ENCODE data around the gene ARID3A. TPM values are rescaled to one million over a fixed set of nuclear protein-coding genes. Genes with fewer than 3 reads are reported as not detected.

Gene ARID3A
- total RNA-seq, 1 experiment from 2014 or later: 10.2 TPM

DNA sequence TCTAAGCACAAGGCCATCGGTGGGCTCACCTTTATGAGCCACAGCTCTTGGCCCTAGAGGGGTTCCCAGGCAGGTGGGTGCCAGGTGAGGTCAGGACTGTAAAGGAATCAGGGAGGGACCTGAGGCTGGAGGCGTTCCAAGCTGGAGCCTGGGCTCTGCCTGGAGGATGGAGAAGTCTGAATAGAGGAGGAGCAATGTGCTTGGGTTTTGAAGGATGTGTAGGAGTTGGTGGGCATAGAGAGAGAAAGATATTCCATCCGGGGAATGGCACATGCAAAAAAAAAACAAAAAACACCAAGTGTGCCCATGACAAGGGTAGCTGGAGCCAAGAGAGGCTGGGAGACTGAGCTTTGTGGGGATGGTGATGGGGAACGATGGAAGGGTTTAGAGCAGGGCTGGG is 76.8 kb downstream of the ARID3A start:
- Mint-ChIP-seq H3K9me3 (ENCODE audit: unreplicated experiment) (no peaks in the 10 kb centered on the region), H3K36me3 (ENCODE audit: insufficient read depth, unreplicated experiment) (no peaks in the 10 kb centered on the region), H3K4me1 (ENCODE audit: insufficient read depth, unreplicated experiment) (no peaks in the 10 kb centered on the region), H3K4me3 (ENCODE audit: unreplicated experiment) (no peak overlapping the region), H3K27ac (ENCODE audit: low read depth, unreplicated experiment) (no peak overlapping the region), H3K27me3 (ENCODE audit: insufficient read depth, unreplicated experiment) (peaks cover 17% of the 10 kb centered on the region)
- TF ChIP-seq, protein P1, sequence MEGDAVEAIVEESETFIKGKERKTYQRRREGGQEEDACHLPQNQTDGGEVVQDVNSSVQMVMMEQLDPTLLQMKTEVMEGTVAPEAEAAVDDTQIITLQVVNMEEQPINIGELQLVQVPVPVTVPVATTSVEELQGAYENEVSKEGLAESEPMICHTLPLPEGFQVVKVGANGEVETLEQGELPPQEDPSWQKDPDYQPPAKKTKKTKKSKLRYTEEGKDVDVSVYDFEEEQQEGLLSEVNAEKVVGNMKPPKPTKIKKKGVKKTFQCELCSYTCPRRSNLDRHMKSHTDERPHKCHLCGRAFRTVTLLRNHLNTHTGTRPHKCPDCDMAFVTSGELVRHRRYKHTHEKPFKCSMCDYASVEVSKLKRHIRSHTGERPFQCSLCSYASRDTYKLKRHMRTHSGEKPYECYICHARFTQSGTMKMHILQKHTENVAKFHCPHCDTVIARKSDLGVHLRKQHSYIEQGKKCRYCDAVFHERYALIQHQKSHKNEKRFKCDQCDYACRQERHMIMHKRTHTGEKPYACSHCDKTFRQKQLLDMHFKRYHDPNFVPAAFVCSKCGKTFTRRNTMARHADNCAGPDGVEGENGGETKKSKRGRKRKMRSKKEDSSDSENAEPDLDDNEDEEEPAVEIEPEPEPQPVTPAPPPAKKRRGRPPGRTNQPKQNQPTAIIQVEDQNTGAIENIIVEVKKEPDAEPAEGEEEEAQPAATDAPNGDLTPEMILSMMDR (IDR thresholded peaks at IDR 0.05; ENCODE audit: unreplicated experiment): no peak
- ChIA-PET POLR2A (interaction anchor here (0.5 kb wide), 1 partner anchor 904 kb away, joined by 3 read pairs; no protein-coding TSS in a partner anchor), CTCF (interaction anchor here (0.6 to 0.7 kb wide), 2 partner anchors 95 to 241 kb away, joined by 4 to 6 read pairs; no protein-coding TSS in a partner anchor)
- BruUV-seq (replicated peaks): no TSS peak
- intact Hi-C loops (cut with micrococcal nuclease): no loop called here
- DNase-seq (ENCODE audit: unreplicated experiment): no peak

DNA sequence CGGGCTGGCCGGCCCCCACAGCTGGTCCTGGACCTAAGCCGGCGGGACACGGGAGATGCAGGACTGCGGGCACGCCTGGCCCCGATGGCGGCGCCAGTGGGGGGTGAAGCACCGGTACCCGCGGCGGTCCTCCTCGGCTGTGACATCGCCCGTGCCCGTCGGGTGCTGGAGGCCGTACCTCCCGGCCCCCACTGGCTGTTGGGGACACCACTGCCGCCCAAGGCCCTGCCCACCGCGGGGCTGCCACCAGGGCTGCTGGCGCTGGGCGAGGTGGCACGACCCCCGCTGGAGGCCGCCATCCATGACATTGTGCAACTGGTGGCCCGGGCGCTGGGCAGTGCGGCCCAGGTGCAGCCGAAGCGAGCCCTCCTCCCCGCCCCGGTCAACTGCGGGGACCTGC is 77.4 kb downstream of the ARID3A start:
- CTCF ChIA-PET: interaction anchor here (0.7 to 1.0 kb wide), 2 partner anchors 9 to 241 kb away, joined by 4 to 5 read pairs; no protein-coding TSS in a partner anchor
- TF ChIP-seq, protein P1 (IDR thresholded peaks at IDR 0.05; ENCODE audit: unreplicated experiment): no peak
- no peak for DNase-seq (ENCODE audit: unreplicated experiment)
- Mint-ChIP-seq H3K9me3 (ENCODE audit: unreplicated experiment) (no peaks in the 10 kb centered on the region), H3K27me3 (ENCODE audit: insufficient read depth, unreplicated experiment) (peaks cover 13% of the 10 kb centered on the region), H3K4me3 (ENCODE audit: unreplicated experiment) (no peak overlapping the region), H3K4me1 (ENCODE audit: insufficient read depth, unreplicated experiment) (no peaks in the 10 kb centered on the region), H3K27ac (ENCODE audit: low read depth, unreplicated experiment) (no peak overlapping the region), H3K36me3 (ENCODE audit: insufficient read depth, unreplicated experiment) (no peaks in the 10 kb centered on the region)
- no TSS peak for BruUV-seq (replicated peaks)
- POLR2A ChIA-PET: interaction anchor here (0.6 kb wide), 1 partner anchor 155 kb away, joined by 3 read pairs; no protein-coding TSS in a partner anchor
- intact Hi-C loops (cut with micrococcal nuclease): no loop called here

DNA sequence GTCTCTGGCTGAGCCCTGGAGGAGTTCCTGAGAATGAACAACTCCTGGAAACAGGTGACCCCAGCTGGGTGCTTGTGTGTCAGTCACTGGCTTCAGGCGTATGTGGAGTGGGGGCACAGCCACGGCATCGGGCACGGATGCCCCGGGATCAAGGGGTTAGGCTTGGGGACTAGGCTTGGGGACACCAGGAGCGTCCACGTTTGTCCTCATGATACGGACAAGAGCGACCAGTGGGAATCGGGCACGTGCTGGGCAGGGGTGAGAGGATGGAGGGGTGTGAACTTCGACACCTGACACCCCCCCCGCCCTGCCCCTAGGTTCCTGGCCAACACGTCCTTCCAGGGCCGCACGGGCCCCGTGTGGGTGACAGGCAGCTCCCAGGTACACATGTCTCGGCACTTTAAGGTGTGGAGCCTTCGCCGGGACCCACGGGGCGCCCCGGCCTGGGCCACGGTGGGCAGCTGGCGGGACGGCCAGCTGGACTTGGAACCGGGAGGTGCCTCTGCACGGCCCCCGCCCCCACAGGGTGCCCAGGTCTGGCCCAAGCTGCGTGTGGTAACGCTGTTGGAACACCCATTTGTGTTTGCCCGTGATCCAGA is 78.5 kb downstream of the ARID3A start:
- BruUV-seq (replicated peaks): no TSS peak
- peaks cover 3% of the 10 kb centered on the region for H3K27me3 Mint-ChIP-seq (ENCODE audit: insufficient read depth, unreplicated experiment)
- H3K9me3 Mint-ChIP-seq (ENCODE audit: unreplicated experiment): no peaks in the 10 kb centered on the region
- ChIA-PET CTCF (interaction anchor here (1.0 kb wide), 1 partner anchor 8 kb away, joined by 5 read pairs; no protein-coding TSS in a partner anchor), POLR2A (interaction anchor here (1.3 to 2.0 kb wide), 2 partner anchors 8 to 13 kb away, joined by 5 to 8 read pairs; no protein-coding TSS in a partner anchor)
- H3K27ac Mint-ChIP-seq (ENCODE audit: low read depth, unreplicated experiment): no peak overlapping the region
- H3K4me3 Mint-ChIP-seq (ENCODE audit: unreplicated experiment): no peak overlapping the region
- no peaks in the 10 kb centered on the region for H3K4me1 Mint-ChIP-seq (ENCODE audit: insufficient read depth, unreplicated experiment)
- intact Hi-C loops (cut with micrococcal nuclease): no loop called here
- no peak for DNase-seq (ENCODE audit: unreplicated experiment)
- no peaks in the 10 kb centered on the region for H3K36me3 Mint-ChIP-seq (ENCODE audit: insufficient read depth, unreplicated experiment)
- TF ChIP-seq, protein P1 (IDR thresholded peaks at IDR 0.05; ENCODE audit: unreplicated experiment): no peak

DNA sequence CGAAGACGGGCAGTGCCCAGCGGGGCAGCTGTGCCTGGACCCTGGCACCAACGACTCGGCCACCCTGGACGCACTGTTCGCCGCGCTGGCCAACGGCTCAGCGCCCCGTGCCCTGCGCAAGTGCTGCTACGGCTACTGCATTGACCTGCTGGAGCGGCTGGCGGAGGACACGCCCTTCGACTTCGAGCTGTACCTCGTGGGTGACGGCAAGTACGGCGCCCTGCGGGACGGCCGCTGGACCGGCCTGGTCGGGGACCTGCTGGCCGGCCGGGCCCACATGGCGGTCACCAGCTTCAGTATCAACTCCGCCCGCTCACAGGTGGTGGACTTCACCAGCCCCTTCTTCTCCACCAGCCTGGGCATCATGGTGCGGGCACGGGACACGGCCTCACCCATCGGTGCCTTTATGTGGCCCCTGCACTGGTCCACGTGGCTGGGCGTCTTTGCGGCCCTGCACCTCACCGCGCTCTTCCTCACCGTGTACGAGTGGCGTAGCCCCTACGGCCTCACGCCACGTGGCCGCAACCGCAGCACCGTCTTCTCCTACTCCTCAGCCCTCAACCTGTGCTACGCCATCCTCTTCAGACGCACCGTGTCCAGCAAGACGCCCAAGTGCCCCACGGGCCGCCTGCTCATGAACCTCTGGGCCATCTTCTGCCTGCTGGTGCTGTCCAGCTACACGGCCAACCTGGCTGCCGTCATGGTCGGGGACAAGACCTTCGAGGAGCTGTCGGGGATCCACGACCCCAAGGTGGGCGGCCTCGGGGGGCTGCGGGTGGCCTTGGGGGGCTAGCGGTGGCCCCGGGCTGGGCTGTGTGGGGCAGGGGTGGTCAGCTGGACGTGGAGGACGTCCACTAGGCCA is 79.2 kb downstream of the ARID3A start:
- ChIA-PET CTCF (no interaction called here), POLR2A (interaction anchor here (1.3 to 2.0 kb wide), 2 partner anchors 9 to 12 kb away, joined by 5 to 8 read pairs; no protein-coding TSS in a partner anchor)
- no peaks in the 10 kb centered on the region for H3K9me3 Mint-ChIP-seq (ENCODE audit: unreplicated experiment)
- H3K4me1 Mint-ChIP-seq (ENCODE audit: insufficient read depth, unreplicated experiment): no peaks in the 10 kb centered on the region
- no peak for DNase-seq (ENCODE audit: unreplicated experiment)
- no peaks in the 10 kb centered on the region for H3K27me3 Mint-ChIP-seq (ENCODE audit: insufficient read depth, unreplicated experiment)
- H3K36me3 Mint-ChIP-seq (ENCODE audit: insufficient read depth, unreplicated experiment): peaks cover 5% of the 10 kb centered on the region
- BruUV-seq (replicated peaks): no TSS peak
- H3K27ac Mint-ChIP-seq (ENCODE audit: low read depth, unreplicated experiment): no peak overlapping the region
- TF ChIP-seq, protein P1 (IDR thresholded peaks at IDR 0.05; ENCODE audit: unreplicated experiment): no peak
- intact Hi-C loops (cut with micrococcal nuclease): no loop called here
- H3K4me3 Mint-ChIP-seq (ENCODE audit: unreplicated experiment): no peak overlapping the region
